H9 (cell line): Measurements from ENCODE around the gene RAD51AP2. TPM values are rescaled to one million over a fixed set of nuclear protein-coding genes. Genes with fewer than 3 reads are reported as not detected.
"Not testable (repeated sequence)": the region's sequence is repeated elsewhere in the genome, so short reads cannot be mapped to it uniquely, and the experiment has no call there.

Source experiments
- DNase-seq: peaks from one replicate; pipeline ENCODE4 v3.0.0-alpha.2; 2017
- H2AFZ ChIP-seq: one replicate; pipeline ENCODE4 v1.6.1; 2013; ENCODE audit warnings: mild to moderate bottlenecking, low read length, control low read depth, moderate library complexity
- H2AK5ac ChIP-seq: 2 replicates; pipeline ENCODE4 v1.6.1; 2013; ENCODE audit warnings: low read length, control low read depth, mixed read lengths; ENCODE audit not compliant: insufficient read length
- H2BK120ac ChIP-seq: one replicate; pipeline ENCODE4 v1.6.1; 2013; ENCODE audit warnings: low read depth, mild to moderate bottlenecking, low read length, control low read depth, inconsistent platforms; ENCODE audit not compliant: poor library complexity, severe bottlenecking
- H2BK12ac ChIP-seq: 2 replicates; pipeline ENCODE4 v1.6.1; 2013; ENCODE audit warnings: low read length, control low read depth, mixed read lengths, low read depth; ENCODE audit not compliant: insufficient read length
- H2BK15ac ChIP-seq: 2 replicates; pipeline ENCODE4 v1.6.1; 2013; ENCODE audit warnings: low read depth, low read length, control low read depth
- H2BK20ac ChIP-seq: one replicate; pipeline ENCODE4 v1.6.1; 2013; ENCODE audit warnings: low read depth, mild to moderate bottlenecking, low read length, control low read depth, inconsistent platforms; ENCODE audit not compliant: poor library complexity, severe bottlenecking
- H2BK5ac ChIP-seq: 2 replicates; pipeline ENCODE4 v1.6.1; 2013; ENCODE audit warnings: low read length, control low read depth, mixed read lengths; ENCODE audit not compliant: insufficient read length
- H3K14ac ChIP-seq: 2 replicates; pipeline ENCODE4 v1.6.1; 2013; ENCODE audit warnings: low read length, control low read depth; ENCODE audit not compliant: insufficient read depth
- H3K18ac ChIP-seq: 2 replicates; pipeline ENCODE4 v1.6.1; 2013; ENCODE audit warnings: low read depth, mild to moderate bottlenecking, mixed read lengths, low read length, control low read depth; ENCODE audit not compliant: insufficient read length
- H3K23ac ChIP-seq: 2 replicates; pipeline ENCODE4 v1.6.1; 2013; ENCODE audit warnings: low read length, control low read depth, mixed read lengths, low read depth; ENCODE audit not compliant: insufficient read length
- H3K23me2 ChIP-seq: 2 replicates; pipeline ENCODE4 v1.6.1; 2013; ENCODE audit warnings: low read depth, mild to moderate bottlenecking, mixed read lengths, low read length, control low read depth; ENCODE audit not compliant: insufficient read length, poor library complexity, severe bottlenecking
- H3K27ac ChIP-seq: 2 replicates; pipeline ENCODE4 v1.5.1; 2013; ENCODE audit warnings: low read length, control low read depth, mixed read lengths, low read depth; ENCODE audit not compliant: insufficient read length
- H3K27me3 ChIP-seq: 2 replicates; pipeline ENCODE4 v1.6.1; 2013; ENCODE audit warnings: low read length, control low read depth, inconsistent platforms; ENCODE audit not compliant: insufficient read depth
- H3K4ac ChIP-seq: 2 replicates; pipeline ENCODE4 v1.6.1; 2013; ENCODE audit warnings: low read depth, mild to moderate bottlenecking, control low read depth, inconsistent platforms, low read length, moderate library complexity
- H3K4me1 ChIP-seq: 2 replicates; pipeline ENCODE4 v1.6.1; 2013; ENCODE audit warnings: low read length, control low read depth, inconsistent platforms; ENCODE audit not compliant: insufficient read depth
- H3K4me2 ChIP-seq: 2 replicates; pipeline ENCODE4 v1.6.1; 2013; ENCODE audit warnings: low read length, control low read depth, mixed read lengths; ENCODE audit not compliant: insufficient read length, insufficient read depth
- H3K56ac ChIP-seq: 2 replicates; pipeline ENCODE4 v1.6.1; 2013; ENCODE audit warnings: low read depth, mild to moderate bottlenecking, mixed read lengths, low read length, control low read depth; ENCODE audit not compliant: insufficient read length
- H3K79me1 ChIP-seq: 2 replicates; pipeline ENCODE4 v1.6.1; 2013; ENCODE audit warnings: low read depth, mild to moderate bottlenecking, moderate library complexity, low read length, control low read depth, inconsistent platforms; ENCODE audit not compliant: insufficient read depth, poor library complexity, severe bottlenecking
- H3K79me2 ChIP-seq: 2 replicates; pipeline ENCODE4 v1.6.1; 2013; ENCODE audit warnings: low read length, control low read depth, inconsistent platforms; ENCODE audit not compliant: insufficient read depth
- H3K9ac ChIP-seq: 2 replicates; pipeline ENCODE4 v1.6.1; 2013; ENCODE audit warnings: low read length, control low read depth, mixed read lengths; ENCODE audit not compliant: insufficient read length; ENCODE audit errors: extremely low read depth
- H3K9me3 ChIP-seq: one replicate; pipeline ENCODE4 v1.6.1; 2013; ENCODE audit warnings: low read depth, low read length, inconsistent platforms; ENCODE audit not compliant: control insufficient read depth
- H3T11ph ChIP-seq: one replicate; pipeline ENCODE4 v1.6.1; 2013; ENCODE audit warnings: mild to moderate bottlenecking, low read length, control low read depth, inconsistent platforms
- H4K20me1 ChIP-seq: one replicate; pipeline ENCODE4 v1.6.1; 2013; ENCODE audit not compliant: control insufficient read depth, insufficient read length, insufficient read depth
- H4K5ac ChIP-seq: 2 replicates; pipeline ENCODE4 v1.6.1; 2013; ENCODE audit warnings: low read depth, mild to moderate bottlenecking, mixed read lengths, low read length, control low read depth; ENCODE audit not compliant: insufficient read length
- H4K8ac ChIP-seq: replicated peaks from 2 replicates; pipeline ENCODE4 v1.6.1; 2013; ENCODE audit warnings: low read length, control low read depth, mixed read lengths, low read depth; ENCODE audit not compliant: insufficient read length
- H4K91ac ChIP-seq: 2 replicates; pipeline ENCODE4 v1.6.1; 2013; ENCODE audit warnings: low read depth, mild to moderate bottlenecking, moderate library complexity, mixed read lengths, low read length, control low read depth; ENCODE audit not compliant: insufficient read length
- H3K27ac Mint-ChIP-seq, 3 experiments: 2 replicates in 2 of 3; 3 replicates in 1 of 3; pipeline ENCODE4 v1.8.0; 2020 to 2021; ENCODE audit warnings: mixed read lengths in 3 of 3, mild to moderate bottlenecking in 1 of 3, moderate library complexity in 1 of 3
- H3K27me3 Mint-ChIP-seq: 2 replicates; pipeline ENCODE4 v1.8.0; 2021; ENCODE audit warnings: low read depth, mild to moderate bottlenecking, moderate library complexity, mixed read lengths
- H3K36me3 Mint-ChIP-seq, 3 experiments: 2 replicates in 2 of 3; 3 replicates in 1 of 3; pipeline ENCODE4 v1.8.0; 2020 to 2021; ENCODE audit warnings: low read depth in 3 of 3, mixed read lengths in 3 of 3; ENCODE audit not compliant: insufficient read depth in 1 of 3
- H3K4me1 Mint-ChIP-seq, 2 experiments: 2 replicates each; pipeline ENCODE4 v1.8.0; 2020; ENCODE audit warnings: mixed read lengths in 2 of 2
- H3K4me3 Mint-ChIP-seq, 2 experiments: 2 replicates in 1 of 2; 3 replicates in 1 of 2; pipeline ENCODE4 v1.8.0; 2020 to 2021; ENCODE audit warnings: mild to moderate bottlenecking in 2 of 2, mixed read lengths in 2 of 2, moderate library complexity in 1 of 2
- H3K9me3 Mint-ChIP-seq, 2 experiments: 2 replicates in 1 of 2; 3 replicates in 1 of 2; pipeline ENCODE4 v1.8.0; 2020; ENCODE audit warnings: mild to moderate bottlenecking in 2 of 2, mixed read lengths in 2 of 2, moderate library complexity in 1 of 2
- CTCF ChIP-seq: fragments of 200-600 bp; sonication (generic); conservative IDR thresholded peaks from 3 replicates; pipeline ENCODE4 v1.8.0; 2021; ENCODE audit warnings: antibody characterized with exemption, mild to moderate bottlenecking
- WGBS: extraction: QIAGEN DNeasy Blood & Tissue Kit; methylation state at CpG from one replicate; pipeline ENCODE4 v1.1.7; 2013; ENCODE audit warnings: missing lambda C conversion rate, low lambda C conversion rate, mixed read lengths; ENCODE audit not compliant: insufficient read length; ENCODE audit errors: extremely low coverage; 5-methylcytosine and 5-hydroxymethylcytosine counted together
- long read RNA-seq: library from polyadenylated mRNA; unstranded; transcript quantifications from one replicate; pipeline ENCODE4 v2.0.0, GENCODE V29; 2020
- total RNA-seq: library from RNA; stranded (reverse); gene quantifications from 2 replicates; pipeline ENCODE4 v1.2.1, GENCODE V29; 2021

Gene RAD51AP2
- 0.07 TPM in 1 of 2 replicates, not detected in the other for total RNA-seq
- long read RNA-seq: 0 reads

- H3K23ac ChIP-seq: no peak within 1 kb of the TSS
- H3K9ac ChIP-seq: peak within 1 kb of the TSS; percentile 34
- no peak within 1 kb of the TSS for H3K14ac ChIP-seq
- H3K4me2 ChIP-seq: peak within 1 kb of the TSS; percentile 78
- H2AK5ac ChIP-seq: no peak within 1 kb of the TSS
- no CpG with 5 or more reads among the region's 38 CpGs for WGBS
- no peak within 1 kb of the TSS for H4K91ac ChIP-seq
- H4K5ac ChIP-seq: no peak within 1 kb of the TSS
- H3K9me3 ChIP-seq: no peaks in the 10 kb centered on the region
- no peak within 1 kb of the TSS for H2BK12ac ChIP-seq
- H2BK20ac ChIP-seq: no peak within 1 kb of the TSS
- no peaks in the 10 kb centered on the region for H3K79me2 ChIP-seq
- Mint-ChIP-seq H3K27me3 (no peaks in the 10 kb centered on the region), H3K27ac (peak within 1 kb of the TSS; percentile 30 to 85 (median 83); a peak in 5 of 7 replicates), H3K9me3 (no peaks in the 10 kb centered on the region), H3K36me3 (no peaks in the 10 kb centered on the region), H3K4me1 (peaks cover 30 to 31% of the 10 kb centered on the region in 2 experiments), H3K4me3 (peak within 1 kb of the TSS; percentile 71 to 83)
- H2BK15ac ChIP-seq: no peak within 1 kb of the TSS
- no peak within 1 kb of the TSS for H2BK5ac ChIP-seq
- H4K20me1 ChIP-seq: no peaks in the 10 kb centered on the region
- no peaks in the 10 kb centered on the region; the same call in 1 of the 2 replicates for H3K4me1 ChIP-seq
- no peak for TF ChIP-seq CTCF
- no peak within 1 kb of the TSS for H3K18ac ChIP-seq
- no peak within 1 kb of the TSS for H2BK120ac ChIP-seq
- no peaks in the 10 kb centered on the region for H3K27me3 ChIP-seq
- H3K27ac ChIP-seq: no peak within 1 kb of the TSS
- peak within 1 kb of the TSS; percentile 62 for H2AFZ ChIP-seq
- H3T11ph ChIP-seq: no peak within 1 kb of the TSS
- H3K79me1 ChIP-seq: no peaks in the 10 kb centered on the region
- H3K23me2 ChIP-seq: peaks cover 6% of the 10 kb centered on the region
- H4K8ac ChIP-seq: no peak within 1 kb of the TSS
- H3K4ac ChIP-seq: no peak within 1 kb of the TSS
- H3K56ac ChIP-seq: no peak within 1 kb of the TSS
- DNase-seq: peak; percentile 94
These were observed at the start of gene RAD51AP2 for GRCh38 chr2:17518212-17519154. TSS of gene RAD51AP2 (minus strand) at chr2:17518440. CDS start at chr2:17518415, 25 bp downstream.

- not testable (repeated sequence) for H2AK5ac ChIP-seq, H2BK20ac ChIP-seq, H3K27ac Mint-ChIP-seq, H2BK5ac ChIP-seq, H3K4me3 Mint-ChIP-seq, H3K27me3 ChIP-seq, H4K20me1 ChIP-seq, H4K91ac ChIP-seq, H3K4ac ChIP-seq, H3K9me3 Mint-ChIP-seq, H3K23me2 ChIP-seq, H4K8ac ChIP-seq, H3K9me3 ChIP-seq, H2BK15ac ChIP-seq, H3K23ac ChIP-seq, H2AFZ ChIP-seq, H3K4me1 ChIP-seq, H3K14ac ChIP-seq, H4K5ac ChIP-seq, H3K9ac ChIP-seq, H2BK120ac ChIP-seq, H3K79me1 ChIP-seq, H3T11ph ChIP-seq, H3K18ac ChIP-seq, H3K27ac ChIP-seq, H3K27me3 Mint-ChIP-seq, H3K4me2 ChIP-seq, DNase-seq, H3K56ac ChIP-seq, H2BK12ac ChIP-seq
- no CpG with 5 or more reads among the region's 3 CpGs for WGBS
- H3K36me3 Mint-ChIP-seq: peaks cover 3 to 27% (median 5%) of the 10 kb centered on the region in 3 experiments
- peaks cover 6 to 14% of the 10 kb centered on the region in 2 experiments; a peak in 3 of 4 replicates for H3K4me1 Mint-ChIP-seq
- H3K79me2 ChIP-seq: peaks cover 18% of the 10 kb centered on the region; the same call in 1 of the 2 replicates
These were observed 47.5 kb upstream of the RAD51AP2 start for GRCh38 chr2:17565726-17566125.
